ENCODE results near the gene PCSK5. TPM values are rescaled to one million over a fixed set of nuclear protein-coding genes. Genes with fewer than 3 reads are reported as not detected.

Gene PCSK5
- total RNA-seq, 1 experiment from 2014 or later, result 6.9 TPM

DNA sequence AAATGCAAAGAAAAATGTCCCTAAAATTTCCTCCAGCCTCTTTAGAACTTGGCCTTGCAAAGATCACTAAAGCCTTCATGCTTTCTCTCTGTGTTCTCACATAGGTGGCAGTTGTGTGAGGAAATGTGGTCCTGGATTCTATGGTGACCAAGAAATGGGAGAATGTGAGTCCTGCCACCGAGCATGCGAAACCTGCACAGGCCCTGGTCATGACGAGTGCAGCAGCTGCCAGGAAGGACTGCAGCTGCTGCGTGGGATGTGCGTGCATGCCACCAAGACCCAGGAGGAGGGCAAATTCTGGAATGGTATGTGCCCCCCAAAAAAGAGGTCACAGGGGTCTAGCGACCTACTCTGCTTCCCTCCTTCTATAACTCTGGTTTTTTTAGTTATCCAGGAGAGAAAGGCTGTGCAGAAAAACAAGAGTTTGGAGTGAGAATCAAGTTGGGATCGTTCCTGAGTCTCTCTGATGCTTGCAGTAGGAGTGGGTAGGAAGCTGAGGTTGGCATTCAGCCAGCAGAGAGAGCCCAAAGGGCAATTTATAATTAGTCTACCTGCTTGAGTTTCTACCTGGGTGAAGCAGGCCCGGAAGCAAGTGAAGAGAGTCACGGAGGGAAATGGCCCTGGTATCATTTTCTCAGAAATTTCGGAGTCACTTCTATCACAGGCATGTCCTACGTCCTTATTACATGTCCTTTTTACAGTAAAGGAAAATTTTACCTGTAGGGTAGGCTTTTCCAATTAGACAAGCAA is 406.3 kb downstream of the PCSK5 start:
- H3K27me3 ChIP-seq (ENCODE audit: insufficient read depth, low read length), result 0 out of 2 replicates have a peak, but pooled peaks cover 3% of the 10 kb centered on the region
- no peak overlapping the region for H3K27ac ChIP-seq (ENCODE audit: low read depth, low read length)
- DNase-seq (ENCODE audit: low read depth, low spot score), result no peak
- TF ChIP-seq, protein P1, sequence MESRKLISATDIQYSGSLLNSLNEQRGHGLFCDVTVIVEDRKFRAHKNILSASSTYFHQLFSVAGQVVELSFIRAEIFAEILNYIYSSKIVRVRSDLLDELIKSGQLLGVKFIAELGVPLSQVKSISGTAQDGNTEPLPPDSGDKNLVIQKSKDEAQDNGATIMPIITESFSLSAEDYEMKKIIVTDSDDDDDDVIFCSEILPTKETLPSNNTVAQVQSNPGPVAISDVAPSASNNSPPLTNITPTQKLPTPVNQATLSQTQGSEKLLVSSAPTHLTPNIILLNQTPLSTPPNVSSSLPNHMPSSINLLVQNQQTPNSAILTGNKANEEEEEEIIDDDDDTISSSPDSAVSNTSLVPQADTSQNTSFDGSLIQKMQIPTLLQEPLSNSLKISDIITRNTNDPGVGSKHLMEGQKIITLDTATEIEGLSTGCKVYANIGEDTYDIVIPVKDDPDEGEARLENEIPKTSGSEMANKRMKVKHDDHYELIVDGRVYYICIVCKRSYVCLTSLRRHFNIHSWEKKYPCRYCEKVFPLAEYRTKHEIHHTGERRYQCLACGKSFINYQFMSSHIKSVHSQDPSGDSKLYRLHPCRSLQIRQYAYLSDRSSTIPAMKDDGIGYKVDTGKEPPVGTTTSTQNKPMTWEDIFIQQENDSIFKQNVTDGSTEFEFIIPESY (IDR thresholded peaks at IDR 0.05; ENCODE audit: extremely low read depth, insufficient replicate concordance, low read length), result no peak
- TF ChIP-seq EZH2 (IDR thresholded peaks at IDR 0.05) (no peak), CBX3 (IDR thresholded peaks at IDR 0.05; ENCODE audit: low read depth) (no peak), TCF7L2 (IDR thresholded peaks at IDR 0.05; ENCODE audit: borderline replicate concordance, extremely low read depth, insufficient read depth, insufficient read length) (no peak), SP1 (IDR thresholded peaks at IDR 0.05; ENCODE audit: low read depth) (no peak), EGR1 (IDR thresholded peaks at IDR 0.05; ENCODE audit: low read depth) (no peak), POLR2A (IDR thresholded peaks at IDR 0.05; ENCODE audit: borderline replicate concordance, extremely low read depth, insufficient read depth, insufficient read length) (no peak), SRF (IDR thresholded peaks at IDR 0.05; ENCODE audit: low read depth) (no peak), ZFX (IDR thresholded peaks at IDR 0.05) (no peak), ELF1 (IDR thresholded peaks at IDR 0.05; ENCODE audit: borderline replicate concordance, low read depth) (no peak), SIN3A (IDR thresholded peaks at IDR 0.05; ENCODE audit: low read depth) (no peak), YY1 (IDR thresholded peaks at IDR 0.05; ENCODE audit: extremely low read depth, insufficient replicate concordance, low read depth, low read length) (no peak), EZH2phosphoT487 (IDR thresholded peaks at IDR 0.05; ENCODE audit: borderline replicate concordance) (no peak), CEBPB (IDR thresholded peaks at IDR 0.05; ENCODE audit: low read depth) (no peak), POLR2AphosphoS5 (IDR thresholded peaks at IDR 0.05; ENCODE audit: low read depth, low read length) (no peak), FOSL1 (IDR thresholded peaks at IDR 0.05; ENCODE audit: low read depth) (no peak), ZNF274 (IDR thresholded peaks at IDR 0.05; ENCODE audit: low read depth, low read length) (no peak)
- TF ChIP-seq, protein P2, sequence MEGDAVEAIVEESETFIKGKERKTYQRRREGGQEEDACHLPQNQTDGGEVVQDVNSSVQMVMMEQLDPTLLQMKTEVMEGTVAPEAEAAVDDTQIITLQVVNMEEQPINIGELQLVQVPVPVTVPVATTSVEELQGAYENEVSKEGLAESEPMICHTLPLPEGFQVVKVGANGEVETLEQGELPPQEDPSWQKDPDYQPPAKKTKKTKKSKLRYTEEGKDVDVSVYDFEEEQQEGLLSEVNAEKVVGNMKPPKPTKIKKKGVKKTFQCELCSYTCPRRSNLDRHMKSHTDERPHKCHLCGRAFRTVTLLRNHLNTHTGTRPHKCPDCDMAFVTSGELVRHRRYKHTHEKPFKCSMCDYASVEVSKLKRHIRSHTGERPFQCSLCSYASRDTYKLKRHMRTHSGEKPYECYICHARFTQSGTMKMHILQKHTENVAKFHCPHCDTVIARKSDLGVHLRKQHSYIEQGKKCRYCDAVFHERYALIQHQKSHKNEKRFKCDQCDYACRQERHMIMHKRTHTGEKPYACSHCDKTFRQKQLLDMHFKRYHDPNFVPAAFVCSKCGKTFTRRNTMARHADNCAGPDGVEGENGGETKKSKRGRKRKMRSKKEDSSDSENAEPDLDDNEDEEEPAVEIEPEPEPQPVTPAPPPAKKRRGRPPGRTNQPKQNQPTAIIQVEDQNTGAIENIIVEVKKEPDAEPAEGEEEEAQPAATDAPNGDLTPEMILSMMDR (IDR thresholded peaks at IDR 0.05 in 2 of 3, conservative IDR thresholded peaks at IDR 0.05 in 1 of 3; ENCODE audit: borderline replicate concordance in 1 of 3, insufficient read depth in 1 of 3, low read depth in 2 of 3, low read length in 2 of 3), result no peak
- TF ChIP-seq, protein P3, sequence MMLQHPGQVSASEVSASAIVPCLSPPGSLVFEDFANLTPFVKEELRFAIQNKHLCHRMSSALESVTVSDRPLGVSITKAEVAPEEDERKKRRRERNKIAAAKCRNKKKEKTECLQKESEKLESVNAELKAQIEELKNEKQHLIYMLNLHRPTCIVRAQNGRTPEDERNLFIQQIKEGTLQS (IDR thresholded peaks at IDR 0.05), result no peak
- TF ChIP-seq, protein P4, sequence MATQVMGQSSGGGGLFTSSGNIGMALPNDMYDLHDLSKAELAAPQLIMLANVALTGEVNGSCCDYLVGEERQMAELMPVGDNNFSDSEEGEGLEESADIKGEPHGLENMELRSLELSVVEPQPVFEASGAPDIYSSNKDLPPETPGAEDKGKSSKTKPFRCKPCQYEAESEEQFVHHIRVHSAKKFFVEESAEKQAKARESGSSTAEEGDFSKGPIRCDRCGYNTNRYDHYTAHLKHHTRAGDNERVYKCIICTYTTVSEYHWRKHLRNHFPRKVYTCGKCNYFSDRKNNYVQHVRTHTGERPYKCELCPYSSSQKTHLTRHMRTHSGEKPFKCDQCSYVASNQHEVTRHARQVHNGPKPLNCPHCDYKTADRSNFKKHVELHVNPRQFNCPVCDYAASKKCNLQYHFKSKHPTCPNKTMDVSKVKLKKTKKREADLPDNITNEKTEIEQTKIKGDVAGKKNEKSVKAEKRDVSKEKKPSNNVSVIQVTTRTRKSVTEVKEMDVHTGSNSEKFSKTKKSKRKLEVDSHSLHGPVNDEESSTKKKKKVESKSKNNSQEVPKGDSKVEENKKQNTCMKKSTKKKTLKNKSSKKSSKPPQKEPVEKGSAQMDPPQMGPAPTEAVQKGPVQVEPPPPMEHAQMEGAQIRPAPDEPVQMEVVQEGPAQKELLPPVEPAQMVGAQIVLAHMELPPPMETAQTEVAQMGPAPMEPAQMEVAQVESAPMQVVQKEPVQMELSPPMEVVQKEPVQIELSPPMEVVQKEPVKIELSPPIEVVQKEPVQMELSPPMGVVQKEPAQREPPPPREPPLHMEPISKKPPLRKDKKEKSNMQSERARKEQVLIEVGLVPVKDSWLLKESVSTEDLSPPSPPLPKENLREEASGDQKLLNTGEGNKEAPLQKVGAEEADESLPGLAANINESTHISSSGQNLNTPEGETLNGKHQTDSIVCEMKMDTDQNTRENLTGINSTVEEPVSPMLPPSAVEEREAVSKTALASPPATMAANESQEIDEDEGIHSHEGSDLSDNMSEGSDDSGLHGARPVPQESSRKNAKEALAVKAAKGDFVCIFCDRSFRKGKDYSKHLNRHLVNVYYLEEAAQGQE (IDR thresholded peaks at IDR 0.05; ENCODE audit: low read depth), result no peak
- no peak overlapping the region for H3K4me3 ChIP-seq (replicated peaks in 1 of 2; ENCODE audit: low read depth in 1 of 2, low read length in 2 of 2)
- no peaks in the 10 kb centered on the region for H3K4me1 ChIP-seq (ENCODE audit: control insufficient read depth in 1 of 2, insufficient read depth in 2 of 2, low read length in 2 of 2)
- no TSS peak for BruUV-seq (replicated peaks)
- no peak overlapping the region for H3K4me2 ChIP-seq (ENCODE audit: low read length)
- no peaks in the 10 kb centered on the region for H4K20me1 ChIP-seq (ENCODE audit: insufficient read depth)
- no peaks in the 10 kb centered on the region for H3K79me2 ChIP-seq (ENCODE audit: insufficient read depth, low read length)
- H3K9me3 ChIP-seq (ENCODE audit: control insufficient read depth in 1 of 2, insufficient read depth in 1 of 2, low read depth in 1 of 2, low read length in 2 of 2), result no peaks in the 10 kb centered on the region
- H3K9ac ChIP-seq (ENCODE audit: low read length), result no peak overlapping the region
- ChIA-PET RAD21 (ENCODE audit: low non-redundant PET in 1 of 2, low total read pairs in 2 of 2, uncharacterized antibody in 2 of 2, unreplicated experiment in 2 of 2) (no interaction called here), POLR2A (no interaction called here), CTCF (no interaction called here)
- ATAC-seq, result no peak
- H3K9me2 ChIP-seq (ENCODE audit: insufficient read depth), result no peaks in the 10 kb centered on the region
- no peak overlapping the region for H2AFZ ChIP-seq (ENCODE audit: low read depth, low read length, poor library complexity, severe bottlenecking)
- H3K36me3 ChIP-seq (ENCODE audit: control insufficient read depth in 1 of 2, insufficient read depth in 2 of 2, low read length in 2 of 2), result no peaks in the 10 kb centered on the region
- intact Hi-C loops (cut with micrococcal nuclease), result loop anchor here (10.0 kb wide), 2 partner anchors 312 to 702 kb away; no protein-coding TSS in a partner anchor
